Endothelial cell of umbilical vein (primary cell): ENCODE results near the gene CSGALNACT2. TPM values are rescaled to one million over a fixed set of nuclear protein-coding genes. Genes with fewer than 3 reads are reported as not detected.

ENCODE experiments used
- BruUV-seq: library from RNA; stranded (reverse); fragments of 400-500 nt; replicated peaks from 2 replicates; lab custom pipeline; 2021; lab: Mats Ljungman, UMichigan
- CTCF ChIA-PET: fragments of 300-600, 350-600 bp; sonication (Branson Sonifier 250); formaldehyde crosslinking; loops from one replicate; lab custom pipeline; 2021; ENCODE audit warnings: antibody characterized with exemption, inconsistent platforms; lab: Charles Lee
- POLR2A ChIA-PET: fragments of 300-600, 350-600 bp; sonication (Branson Sonifier 250); formaldehyde crosslinking; loops from one replicate; lab custom pipeline; 2021; ENCODE audit warnings: antibody characterized with exemption, inconsistent platforms; lab: Charles Lee
- DNase-seq: peaks from one replicate; pipeline ENCODE4 v3.0.0-alpha.2; 2011; ENCODE audit warnings: low read depth, low spot score
- FAIRE-seq: peaks from 2 replicates; lab custom pipeline; 2011; peaks lifted over from hg19 to GRCh38; lab: Jason Lieb, UNC
- H2AFZ ChIP-seq: 2 replicates; pipeline ENCODE4 v1.6.0; 2012; ENCODE audit warnings: low read depth, low read length, control low read depth, inconsistent platforms
- H3K27ac ChIP-seq: 2 replicates; pipeline ENCODE4 v1.5.1; 2011; ENCODE audit warnings: low read depth, mild to moderate bottlenecking, control low read depth, low read length, moderate library complexity; ENCODE audit not compliant: insufficient read depth
- H3K27me3 ChIP-seq, 2 experiments: 2 replicates each; pipeline versions ENCODE4 v1.6.0 to v1.6.1; 2011; ENCODE audit warnings: low read length in 2 of 2, mixed read lengths in 1 of 2; ENCODE audit not compliant: control insufficient read depth in 2 of 2, insufficient read depth in 2 of 2
- H3K36me3 ChIP-seq, 2 experiments: 2 replicates in 1 of 2; 3 replicates in 1 of 2; pipeline ENCODE4 v1.5.1; 2011; ENCODE audit warnings: low read length in 2 of 2, mild to moderate bottlenecking in 1 of 2, moderate library complexity in 1 of 2; ENCODE audit not compliant: control insufficient read depth in 2 of 2, insufficient read depth in 2 of 2; ENCODE audit errors: extremely low read depth in 1 of 2
- H3K4me1 ChIP-seq: 3 replicates; pipeline ENCODE4 v1.5.1; 2011; ENCODE audit warnings: mild to moderate bottlenecking, low read length; ENCODE audit not compliant: control insufficient read depth, insufficient read depth; ENCODE audit errors: extremely low read depth
- H3K4me2 ChIP-seq: 2 replicates; pipeline ENCODE4 v1.6.1; 2011; ENCODE audit warnings: low read length, control low read depth, mixed read lengths; ENCODE audit not compliant: insufficient read depth
- H3K4me3 ChIP-seq, 3 experiments: fragments of 200-600 bp in 1 of 3; sonication (generic), shearing (Covaris generic) in 1 of 3; replicated peaks in 1 of 3; 2 replicates each; pipeline ENCODE4 v1.5.1; 2011 to 2016; ENCODE audit warnings: control low read depth in 3 of 3, low read length in 3 of 3, mild to moderate bottlenecking in 2 of 3, inconsistent platforms in 1 of 3, low read depth in 1 of 3, moderate library complexity in 1 of 3; ENCODE audit not compliant: insufficient read depth in 1 of 3
- H3K79me2 ChIP-seq: 2 replicates; pipeline ENCODE4 v1.6.0; 2012; ENCODE audit warnings: low read length, inconsistent platforms; ENCODE audit not compliant: control insufficient read depth, insufficient read depth
- H3K9ac ChIP-seq: replicated peaks from 2 replicates; pipeline ENCODE3; 2011; ENCODE audit warnings: low read length, control low read depth; ENCODE audit not compliant: insufficient read depth; ENCODE audit errors: extremely low read depth
- H3K9me1 ChIP-seq: replicated peaks from 3 replicates; pipeline ENCODE4 v1.6.0; 2011; ENCODE audit warnings: mild to moderate bottlenecking, low read length; ENCODE audit not compliant: control insufficient read depth, insufficient read depth; ENCODE audit errors: extremely low read depth
- H3K9me3 ChIP-seq: replicated peaks from 2 replicates; pipeline ENCODE4 v1.5.1; 2012; ENCODE audit warnings: low read length, inconsistent platforms; ENCODE audit not compliant: control insufficient read depth, insufficient read depth
- H4K20me1 ChIP-seq: replicated peaks from 2 replicates; pipeline ENCODE3; 2011; ENCODE audit warnings: mild to moderate bottlenecking, low read length; ENCODE audit not compliant: control insufficient read depth, insufficient read depth; ENCODE audit errors: extremely low read depth
- FOS ChIP-seq: IDR thresholded peaks from 2 replicates; pipeline ENCODE4 v1.6.1; 2011; ENCODE audit warnings: mild to moderate bottlenecking, low read length, moderate library complexity, borderline replicate concordance; ENCODE audit not compliant: insufficient read depth
- GATA2 ChIP-seq: IDR thresholded peaks from 2 replicates; pipeline ENCODE4 v1.7.0; 2011; ENCODE audit warnings: low read depth, mild to moderate bottlenecking, moderate library complexity, mixed read lengths, low read length; ENCODE audit not compliant: insufficient read length, insufficient read depth
- JUN ChIP-seq: IDR thresholded peaks from 2 replicates; pipeline ENCODE4 v1.6.1; 2011; ENCODE audit warnings: borderline replicate concordance, low read depth; ENCODE audit not compliant: insufficient read length, insufficient read depth
- MYC ChIP-seq: IDR thresholded peaks from one replicate; pipeline ENCODE4 v1.6.1; 2011; ENCODE audit warnings: mild to moderate bottlenecking, low read depth, low read length
- POLR2A ChIP-seq: IDR thresholded peaks from 2 replicates; pipeline ENCODE4 v1.6.1; 2012; ENCODE audit warnings: low read depth, mild to moderate bottlenecking, control low read depth, low read length
- POLR2AphosphoS5 ChIP-seq: IDR thresholded peaks from 2 replicates; pipeline ENCODE4 v1.6.1; 2012; ENCODE audit warnings: low read depth, mild to moderate bottlenecking, control low read depth, low read length, moderate library complexity; ENCODE audit not compliant: insufficient read depth
- dilution Hi-C: fragments of 300-500 bp; cut with MboI; formaldehyde crosslinking; loops from one replicate; pipeline ENCODE4 v1.15.0; 2019; ENCODE audit warnings: low sequenced_read_pairs; ENCODE audit not compliant: extremely low pct_ligation_motif_present
- intact Hi-C: fragments of 100-400 bp; cut with micrococcal nuclease; formaldehyde crosslinking; loops from one replicate; pipeline ENCODE4 v1.10.0; 2022
- polyA plus RNA-seq, 4 experiments: library from polyadenylated mRNA; depleted of rRNA in 3 of 4; stranded (reverse) in 3 of 4; unstranded in 1 of 4; fragments of >200 nt; gene quantifications; 2 replicates each; pipeline versions ENCODE4 v1.2.1 to v1.2.3, GENCODE V29; 2011 to 2012; ENCODE audit warnings: missing spikeins in 1 of 4
- total RNA-seq: library from RNA; stranded (reverse); gene quantifications from 2 replicates; pipeline ENCODE4 v1.2.3, GENCODE V29; 2021
- TF ChIP-seq, protein P1 (sequence below): IDR thresholded peaks from 2 replicates; pipeline ENCODE4 v1.6.1; 2011; ENCODE audit not compliant: insufficient read depth, insufficient read length
- TF ChIP-seq, protein P2 (sequence below), 2 donors: IDR thresholded peaks; 1 replicate in 1 of 2; 2 replicates in 1 of 2; pipeline ENCODE4 v1.5.1; 2011; ENCODE audit warnings: low read length in 2 of 2, mild to moderate bottlenecking in 2 of 2, moderate library complexity in 2 of 2, control low read depth in 1 of 2, inconsistent platforms in 1 of 2, low read depth in 1 of 2; ENCODE audit not compliant: insufficient read depth in 1 of 2; ENCODE audit errors: extremely low read depth in 1 of 2

CSGALNACT2 gene
- total and polyA plus RNA-seq, 2 donors (not counting 3 experiments of a cell fraction or from before 2014, with no cell fraction given) = 9.7 to 17.7 TPM

DNA sequence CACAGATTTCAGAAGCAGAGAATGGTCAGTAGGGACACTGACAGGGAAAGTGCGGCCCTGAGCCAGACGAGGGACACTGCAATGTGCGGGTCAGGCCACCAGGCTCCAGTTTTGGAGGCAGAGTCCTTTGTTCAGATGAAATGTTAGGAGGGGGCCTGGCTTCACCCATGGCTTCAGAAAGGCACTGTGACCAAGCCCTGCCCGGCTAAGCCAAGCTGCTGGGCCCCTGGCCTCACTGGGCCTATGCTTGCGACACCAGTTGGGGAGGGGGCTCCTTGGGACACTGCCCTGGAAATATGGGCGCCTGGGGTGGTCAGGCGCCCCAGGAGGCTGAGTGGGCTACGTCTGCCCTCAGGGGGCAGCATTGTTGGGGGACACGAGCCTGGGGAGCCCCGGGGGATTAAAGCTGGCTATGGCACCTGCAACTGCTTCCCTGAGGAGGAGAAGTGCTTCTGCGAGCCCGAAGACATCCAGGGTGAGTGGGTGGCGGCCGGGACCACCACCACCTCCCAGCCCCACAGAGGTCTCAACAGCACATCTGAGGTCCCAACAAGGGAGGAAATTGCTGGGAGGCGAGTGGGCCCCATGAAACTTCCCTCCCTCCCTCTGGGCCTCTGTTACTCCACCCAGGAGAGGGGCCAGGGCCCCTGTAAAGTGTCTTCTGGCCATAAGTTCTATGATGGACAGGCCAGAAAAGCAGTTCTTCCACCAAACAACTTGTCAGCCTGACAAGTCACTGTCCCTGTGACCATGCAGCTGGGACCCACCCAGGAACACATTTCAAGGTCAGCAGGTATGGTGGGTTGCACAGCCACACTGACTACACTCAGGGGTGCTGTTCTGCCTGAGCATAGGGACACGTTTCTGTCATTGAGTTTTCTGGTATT, 24.8 kb upstream of the CSGALNACT2 start:
- H3K9ac ChIP-seq = no peak overlapping the region
- no peak overlapping the region for H2AFZ ChIP-seq
- no peak overlapping the region for H3K4me2 ChIP-seq
- ChIA-PET CTCF (no interaction called here), POLR2A (no interaction called here)
- no peaks in the 10 kb centered on the region for H3K9me3 ChIP-seq
- no peaks in the 10 kb centered on the region for H3K9me1 ChIP-seq
- no peaks in the 10 kb centered on the region for H3K79me2 ChIP-seq
- no peak overlapping the region for H3K27ac ChIP-seq
- intact Hi-C loops (no loop called here), dilution Hi-C loops (no loop called here)
- FAIRE-seq (no peak), DNase-seq (no peak)
- no peak for TF ChIP-seq JUN
- no peaks in the 10 kb centered on the region for H3K27me3 ChIP-seq
- H3K4me3 ChIP-seq = no peak overlapping the region
- H3K4me1 ChIP-seq = peaks cover 6% of the 10 kb centered on the region
- H3K36me3 ChIP-seq = no peaks in the 10 kb centered on the region
- H4K20me1 ChIP-seq = no peaks in the 10 kb centered on the region
- no TSS peak for BruUV-seq

DNA sequence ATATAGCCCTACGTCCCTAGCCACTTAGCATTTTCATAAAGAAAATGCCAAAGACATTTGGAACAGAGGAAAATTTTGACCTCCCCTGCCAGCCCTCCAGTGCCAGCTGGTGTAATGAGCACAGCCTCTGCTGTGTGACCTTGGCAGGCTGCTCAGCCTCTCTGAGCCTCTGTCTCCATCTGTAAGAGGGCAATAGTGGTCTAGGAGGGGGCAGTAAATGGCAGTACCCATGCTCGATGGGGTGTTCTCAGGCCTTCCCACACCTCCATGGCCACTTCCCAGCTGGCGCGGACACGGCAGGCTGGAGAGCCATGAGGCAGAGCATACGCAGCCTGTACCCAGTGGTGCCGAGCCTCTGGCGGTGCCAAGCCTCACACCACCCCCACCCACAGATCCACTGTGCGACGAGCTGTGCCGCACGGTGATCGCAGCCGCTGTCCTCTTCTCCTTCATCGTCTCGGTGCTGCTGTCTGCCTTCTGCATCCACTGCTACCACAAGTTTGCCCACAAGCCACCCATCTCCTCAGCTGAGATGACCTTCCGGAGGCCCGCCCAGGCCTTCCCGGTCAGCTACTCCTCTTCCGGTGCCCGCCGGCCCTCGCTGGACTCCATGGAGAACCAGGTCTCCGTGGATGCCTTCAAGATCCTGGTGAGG, 24.0 kb upstream of the CSGALNACT2 start:
- Histone ChIP-seq H3K27ac (no peak overlapping the region), H4K20me1 (no peaks in the 10 kb centered on the region), H3K79me2 (no peaks in the 10 kb centered on the region), H3K9me1 (no peaks in the 10 kb centered on the region), H3K4me1 (peaks cover 6% of the 10 kb centered on the region), H3K4me3 (no peak overlapping the region), H3K9ac (no peak overlapping the region), H2AFZ (no peak overlapping the region), H3K36me3 (no peaks in the 10 kb centered on the region), H3K4me2 (no peak overlapping the region), H3K9me3 (no peaks in the 10 kb centered on the region), H3K27me3 (no peaks in the 10 kb centered on the region)
- no peak for DNase-seq
- ChIA-PET POLR2A (no interaction called here), CTCF (no interaction called here)
- BruUV-seq = no TSS peak
- dilution Hi-C loops (no loop called here), intact Hi-C loops (no loop called here)
- TF ChIP-seq, protein P1, sequence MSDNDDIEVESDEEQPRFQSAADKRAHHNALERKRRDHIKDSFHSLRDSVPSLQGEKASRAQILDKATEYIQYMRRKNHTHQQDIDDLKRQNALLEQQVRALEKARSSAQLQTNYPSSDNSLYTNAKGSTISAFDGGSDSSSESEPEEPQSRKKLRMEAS = no peak
- TF ChIP-seq POLR2AphosphoS5 (no peak), FOS (no peak), GATA2 (no peak), POLR2A (no peak), MYC (no peak), JUN (no peak)
- TF ChIP-seq, protein P2, sequence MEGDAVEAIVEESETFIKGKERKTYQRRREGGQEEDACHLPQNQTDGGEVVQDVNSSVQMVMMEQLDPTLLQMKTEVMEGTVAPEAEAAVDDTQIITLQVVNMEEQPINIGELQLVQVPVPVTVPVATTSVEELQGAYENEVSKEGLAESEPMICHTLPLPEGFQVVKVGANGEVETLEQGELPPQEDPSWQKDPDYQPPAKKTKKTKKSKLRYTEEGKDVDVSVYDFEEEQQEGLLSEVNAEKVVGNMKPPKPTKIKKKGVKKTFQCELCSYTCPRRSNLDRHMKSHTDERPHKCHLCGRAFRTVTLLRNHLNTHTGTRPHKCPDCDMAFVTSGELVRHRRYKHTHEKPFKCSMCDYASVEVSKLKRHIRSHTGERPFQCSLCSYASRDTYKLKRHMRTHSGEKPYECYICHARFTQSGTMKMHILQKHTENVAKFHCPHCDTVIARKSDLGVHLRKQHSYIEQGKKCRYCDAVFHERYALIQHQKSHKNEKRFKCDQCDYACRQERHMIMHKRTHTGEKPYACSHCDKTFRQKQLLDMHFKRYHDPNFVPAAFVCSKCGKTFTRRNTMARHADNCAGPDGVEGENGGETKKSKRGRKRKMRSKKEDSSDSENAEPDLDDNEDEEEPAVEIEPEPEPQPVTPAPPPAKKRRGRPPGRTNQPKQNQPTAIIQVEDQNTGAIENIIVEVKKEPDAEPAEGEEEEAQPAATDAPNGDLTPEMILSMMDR (IDR thresholded peaks at IDR 0.05; ENCODE audit: extremely low read depth in 1 of 2, insufficient read depth in 1 of 2, low read depth in 1 of 2, low read length in 2 of 2) = no peak
- FAIRE-seq = no peak
